Myocyte (in vitro differentiated cells): Measurements from ENCODE around the gene BNIP2. TPM values are rescaled to one million over a fixed set of nuclear protein-coding genes. Genes with fewer than 3 reads are reported as not detected.
"Not testable (repeated sequence)": the region's sequence is repeated elsewhere in the genome, so short reads cannot be mapped to it uniquely, and the experiment has no call there.

Source experiments
- DNase-seq: peaks from one replicate; pipeline ENCODE4 v3.0.0-alpha.2; 2012; ENCODE audit warnings: low read depth
- total RNA-seq: library from RNA; depleted of rRNA; stranded (reverse); fragments of >200 nt; gene quantifications from 2 replicates; pipeline ENCODE4 v1.2.3, GENCODE V29; 2014

Gene BNIP2
- total RNA-seq, 1 donor from 2014 or later: 190 TPM

GRCh38 chr15:59688423-59688781 lies 718 bp downstream of the BNIP2 start:
- no peak for DNase-seq

DNA sequence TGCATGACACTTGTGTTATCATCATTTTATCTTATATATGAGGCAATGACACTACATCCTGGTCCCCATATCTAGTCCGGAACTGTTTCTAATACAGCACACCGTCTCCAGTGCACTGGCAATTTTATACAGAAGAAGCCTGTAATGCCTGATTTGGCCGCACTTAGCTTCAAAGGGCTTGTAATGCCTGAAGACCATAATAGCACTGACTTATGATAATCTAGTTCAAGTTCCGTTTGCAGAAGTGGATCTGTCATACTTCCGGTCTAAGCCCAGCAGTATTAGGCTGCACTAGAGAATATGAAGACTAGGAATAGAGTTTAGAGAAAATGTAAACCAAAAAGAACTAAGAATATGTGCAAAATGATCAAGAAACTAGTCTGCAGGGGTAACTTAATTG lies 1.3 kb downstream of the BNIP2 start:
- DNase-seq: peak; percentile 18

- no peak for DNase-seq
These were observed 2.7 kb downstream of the BNIP2 start for GRCh38 chr15:59686389-59686788.

GRCh38 chr15:59685737-59686297 lies 3.3 kb downstream of the BNIP2 start:
- peak; percentile 37 for DNase-seq

GRCh38 chr15:59680870-59681269 lies 8.2 kb downstream of the BNIP2 start:
- DNase-seq: no peak

GRCh38 chr15:59680346-59680745 lies 8.8 kb downstream of the BNIP2 start:
- DNase-seq: no peak

DNA sequence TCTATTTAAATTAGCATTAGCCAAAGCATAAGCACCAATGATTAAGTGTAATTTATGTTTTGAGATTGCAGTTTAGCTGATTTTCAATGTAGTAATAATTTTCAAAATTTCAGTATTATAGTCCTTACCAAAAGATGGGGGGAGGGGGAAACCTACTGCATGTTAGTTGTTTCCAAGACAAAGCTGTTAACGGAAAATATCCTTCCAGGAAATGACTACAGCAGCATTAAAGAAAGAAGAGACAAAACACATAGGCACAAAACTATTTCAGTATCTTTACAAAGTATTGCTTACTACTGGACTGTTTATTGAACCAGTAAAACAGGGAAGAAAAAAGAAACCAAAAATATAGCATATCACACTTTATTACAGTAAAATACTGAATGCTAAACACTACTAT lies 10.5 kb downstream of the BNIP2 start:
- no peak for DNase-seq

DNA sequence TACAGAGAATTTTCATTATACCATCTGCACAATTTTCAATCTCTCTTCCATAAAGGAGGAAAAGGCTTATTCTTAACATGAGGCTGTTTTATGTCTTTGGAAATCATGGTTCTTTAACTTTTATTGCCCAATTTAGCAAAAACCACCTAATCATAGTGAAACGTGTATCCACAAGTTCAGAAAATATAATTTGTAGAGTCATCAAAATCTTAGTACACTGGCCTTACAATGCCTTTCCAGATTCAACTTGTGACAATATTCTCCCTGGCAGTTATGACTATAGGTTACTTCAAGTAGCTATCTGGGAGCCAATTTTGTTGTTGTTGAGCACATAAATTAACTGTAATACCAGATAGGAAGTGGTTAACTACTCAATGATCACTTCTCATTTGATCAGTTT lies 10.9 kb downstream of the BNIP2 start:
- DNase-seq: no peak

GRCh38 chr15:59676565-59676964 lies 12.6 kb downstream of the BNIP2 start:
- DNase-seq: no peak

DNA sequence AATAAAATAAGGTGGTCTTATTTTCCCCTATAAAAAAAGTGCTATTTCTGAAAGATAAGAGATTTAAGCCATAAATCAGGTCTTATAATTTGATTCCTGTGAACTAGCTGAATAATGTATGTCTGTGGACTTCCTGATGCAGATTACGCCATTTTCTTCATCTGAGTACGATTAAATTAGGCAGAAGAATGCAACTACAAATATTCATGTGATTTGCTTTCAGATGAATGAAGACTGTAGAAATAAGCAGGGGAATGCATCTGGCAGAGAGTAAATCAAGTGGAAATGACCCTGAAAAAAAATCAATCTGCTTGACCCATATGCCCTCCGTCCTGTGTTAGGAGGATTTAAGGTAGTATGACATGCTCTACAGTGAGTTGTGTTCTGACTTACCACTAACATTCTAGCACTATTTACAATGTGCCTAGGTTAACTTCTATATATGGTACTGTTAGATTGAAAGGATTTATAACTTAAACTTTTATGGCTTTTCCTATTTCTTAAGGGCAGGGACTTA lies 14.7 kb downstream of the BNIP2 start:
- no peak for DNase-seq

- no peak for DNase-seq
These were observed 20.6 kb downstream of the BNIP2 start for GRCh38 chr15:59668556-59668955.

DNA sequence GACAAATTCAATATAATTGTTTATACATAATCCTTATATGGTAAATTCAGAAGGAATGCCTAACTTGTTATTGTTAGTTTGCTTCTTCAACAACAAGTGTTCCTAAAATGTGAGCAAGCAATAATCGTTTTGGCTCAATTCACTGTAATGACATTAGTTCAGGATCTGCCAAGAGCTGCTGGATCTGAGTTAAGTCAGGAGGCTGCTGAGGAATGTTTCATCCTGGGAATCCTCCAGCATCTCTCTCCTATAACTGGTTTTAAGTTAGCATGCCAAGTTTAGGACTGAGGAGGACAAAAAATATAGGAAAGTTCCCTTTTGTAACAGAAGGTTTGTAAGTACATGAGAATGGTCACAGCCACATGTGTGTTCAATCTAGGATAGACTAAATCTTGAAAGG lies 26.9 kb downstream of the BNIP2 start:
- no peak for DNase-seq

DNA sequence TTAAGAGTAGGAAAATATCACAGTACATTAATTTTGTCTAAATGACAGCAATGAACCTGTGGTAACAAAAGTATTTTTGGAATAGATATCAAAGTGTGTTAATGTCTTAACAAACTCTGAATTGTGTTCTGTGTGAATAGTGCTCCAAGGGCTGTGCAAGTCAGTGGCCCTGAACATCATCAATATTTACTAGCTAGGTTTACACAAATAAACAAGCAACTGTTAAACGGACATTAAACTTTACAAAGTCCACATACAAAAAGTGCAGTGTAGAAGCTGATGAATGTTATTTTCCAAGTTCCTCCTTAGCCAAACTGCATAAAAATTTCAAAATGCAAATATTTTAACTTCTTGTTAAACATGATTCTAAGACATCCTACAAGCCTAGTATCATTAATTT lies 29.8 kb downstream of the BNIP2 start:
- DNase-seq: no peak

DNA sequence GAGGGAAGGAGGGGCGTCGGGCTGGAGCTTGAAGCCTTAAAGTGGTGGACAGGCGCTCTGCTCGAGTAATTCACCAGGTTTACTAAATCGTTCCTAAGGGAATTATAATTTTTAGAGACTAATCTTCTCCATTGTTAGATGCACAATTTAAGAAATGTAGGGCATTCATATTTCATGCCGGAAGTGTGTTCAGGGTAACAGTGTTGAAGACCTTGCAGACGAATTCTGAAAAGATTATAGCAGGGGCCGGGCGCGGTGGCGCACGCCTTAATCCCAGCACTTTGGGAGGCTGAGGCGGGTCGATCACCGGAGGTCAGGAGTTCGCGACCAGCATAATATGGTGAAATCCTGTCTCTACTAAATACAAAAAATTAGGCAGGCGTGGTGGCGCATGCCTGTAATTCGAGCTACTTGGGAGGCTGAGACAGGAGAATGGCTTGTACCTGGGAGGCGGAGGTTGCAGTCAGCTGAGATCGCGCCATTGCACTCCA lies 31.4 kb downstream of the BNIP2 start:
- DNase-seq: no peak

GRCh38 chr15:59656897-59657634 lies 32.1 kb downstream of the BNIP2 start, which contains the start of gene GTF2A2:
TSS of gene GTF2A2 (minus strand) at chr15:59657515. CDS start at chr15:59652277, 5,238 bp downstream.
- peak; percentile 96 for DNase-seq

DNA sequence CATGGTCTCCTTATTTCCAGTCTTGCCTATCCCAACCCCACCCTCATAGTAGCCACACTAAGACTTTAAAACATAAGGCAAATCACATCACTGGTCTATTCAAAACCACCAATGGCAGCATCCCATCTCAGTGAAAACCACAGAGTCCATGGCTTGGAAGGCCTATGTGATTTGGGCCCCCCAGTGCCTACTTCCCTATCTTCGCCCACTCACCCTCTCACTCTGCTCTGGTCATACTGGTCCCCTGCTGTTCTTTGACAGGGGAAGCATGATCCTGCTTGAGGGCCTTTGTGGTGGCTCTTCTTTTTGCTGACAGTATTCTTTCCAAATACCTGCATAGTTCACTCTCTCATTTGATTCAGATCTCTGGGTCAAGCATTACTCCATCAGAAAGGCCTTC lies 35.1 kb downstream of the BNIP2 start:
- DNase-seq: no peak

DNA sequence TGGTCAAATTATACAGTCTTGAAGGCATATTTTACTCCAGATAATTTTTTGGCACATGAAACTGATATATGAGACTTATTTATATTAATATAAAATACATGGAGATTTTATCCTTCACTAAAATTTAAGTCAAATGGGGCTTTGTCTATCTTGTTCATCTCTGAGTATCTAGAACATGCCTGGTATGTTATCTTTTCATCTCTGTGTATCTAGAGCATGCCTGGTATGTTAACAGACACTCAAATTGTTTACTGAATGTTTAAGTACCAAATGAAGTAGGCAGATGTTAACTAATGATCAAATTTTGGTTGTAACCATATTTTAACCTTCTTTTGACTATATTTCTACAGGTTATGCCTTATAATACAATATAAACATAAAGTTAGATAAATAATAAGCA lies 39.5 kb downstream of the BNIP2 start:
- no peak for DNase-seq

- DNase-seq: no peak
These were observed 42.0 kb downstream of the BNIP2 start for GRCh38 chr15:59647085-59647484.

DNA sequence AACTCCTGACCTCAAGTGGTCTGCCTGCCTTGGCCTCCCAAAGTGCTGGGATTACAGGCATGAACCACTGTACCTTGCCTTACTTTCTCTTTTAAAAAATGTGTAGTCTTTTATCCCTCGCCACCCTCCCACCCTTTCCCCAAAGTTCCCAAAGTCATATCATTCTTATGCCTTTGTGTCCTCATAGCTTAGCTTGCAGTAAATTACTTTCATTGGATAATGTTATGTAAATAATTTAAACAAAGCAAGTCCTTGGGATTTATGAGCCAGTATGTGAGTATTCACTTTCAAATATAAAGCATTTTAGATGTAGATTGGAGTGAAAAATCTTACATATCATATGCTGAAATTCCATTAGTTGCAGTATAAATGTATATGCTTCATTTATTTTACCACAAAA lies 42.8 kb downstream of the BNIP2 start:
- DNase-seq: no peak

- not testable (repeated sequence) for DNase-seq
These were observed 43.3 kb downstream of the BNIP2 start for GRCh38 chr15:59645812-59646211.

DNA sequence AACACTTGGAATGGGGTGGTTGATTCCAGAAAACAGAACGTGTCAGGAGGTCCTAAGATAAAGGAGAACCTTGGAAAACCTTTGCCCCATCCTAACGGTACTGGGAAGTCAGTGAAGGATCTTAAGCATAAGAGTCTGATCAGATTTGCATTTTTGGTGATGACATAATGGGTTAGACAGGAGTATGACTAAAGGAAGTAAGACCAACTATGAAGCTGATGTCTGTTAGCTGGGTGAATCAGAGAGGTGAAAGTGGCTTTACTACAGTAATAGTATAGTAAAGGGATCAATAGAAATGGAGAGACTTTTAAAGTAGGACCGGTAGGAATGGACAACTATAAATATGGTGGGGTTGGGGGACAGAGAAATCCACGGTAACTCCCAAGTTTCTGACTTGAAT lies 44.4 kb downstream of the BNIP2 start:
- no peak for DNase-seq

DNA sequence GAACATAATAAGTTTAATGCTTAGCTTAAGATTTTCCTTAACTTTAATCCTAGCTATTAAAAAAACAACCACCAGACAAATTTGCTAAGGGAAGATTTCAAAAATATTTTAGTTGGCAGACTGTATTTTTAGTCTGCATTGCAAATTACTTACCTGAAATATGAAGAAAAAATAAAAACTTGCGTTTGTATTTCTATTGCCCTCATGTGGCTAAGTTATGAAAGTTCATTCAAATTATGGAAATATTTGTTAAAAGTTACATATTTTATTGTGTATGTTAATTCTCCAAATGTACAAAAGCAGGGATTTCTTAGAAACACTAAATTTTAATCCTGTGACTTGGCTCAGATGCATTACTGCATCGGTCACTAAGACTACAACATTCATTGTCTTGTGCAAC lies 46.8 kb downstream of the BNIP2 start:
- DNase-seq: no peak

DNA sequence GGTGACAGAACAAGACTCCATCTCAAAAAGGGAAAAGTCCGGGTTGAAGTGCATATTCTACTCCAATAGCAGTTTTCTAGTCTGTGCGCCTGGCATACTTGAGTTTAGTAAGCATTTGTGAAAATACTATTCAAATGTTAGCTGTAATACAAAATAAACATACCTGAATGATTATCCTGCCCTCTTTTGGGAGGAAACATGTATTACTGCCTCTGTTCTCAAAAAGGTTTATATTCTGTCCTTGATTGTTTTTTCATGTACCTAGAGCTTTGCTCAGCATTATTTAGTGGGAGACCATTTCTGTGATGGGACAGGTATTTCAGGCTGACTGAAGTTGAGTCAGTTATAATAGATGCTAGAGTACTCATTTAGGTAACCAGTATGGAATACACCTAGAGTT lies 51.6 kb downstream of the BNIP2 start:
- not testable (repeated sequence) for DNase-seq
